Measurements from ENCODE around the gene ACSS1. TPM values are rescaled to one million over a fixed set of nuclear protein-coding genes. Genes with fewer than 3 reads are reported as not detected.

The ACSS1 gene
- total RNA-seq, 1 experiment from 2014 or later = not detected

GRCh38 chr20:25050082-25050481, 7.9 kb downstream of the ACSS1 start:
- in situ Hi-C loops (cut with HindIII; ENCODE audit: low sequenced_read_pairs) = no loop called here
- no peak for DNase-seq (ENCODE audit: low spot score)

GRCh38 chr20:25049261-25050060, 8.5 kb downstream of the ACSS1 start:
- no peak for DNase-seq (ENCODE audit: low spot score)
- in situ Hi-C loops (cut with HindIII; ENCODE audit: low sequenced_read_pairs) = no loop called here

GRCh38 chr20:25048519-25048952, 9.4 kb downstream of the ACSS1 start:
- in situ Hi-C loops (cut with HindIII; ENCODE audit: low sequenced_read_pairs) = no loop called here
- no peak for DNase-seq (ENCODE audit: low spot score)

- DNase-seq (ENCODE audit: low spot score) = no peak
- in situ Hi-C loops (cut with HindIII; ENCODE audit: low sequenced_read_pairs) = no loop called here
Measured at GRCh38 chr20:25047766-25048165, 10.2 kb downstream of the ACSS1 start.

- in situ Hi-C loops (cut with HindIII; ENCODE audit: low sequenced_read_pairs) = no loop called here
- DNase-seq (ENCODE audit: low spot score) = no peak
Measured at GRCh38 chr20:25046736-25047666, 10.9 kb downstream of the ACSS1 start.

GRCh38 chr20:25046181-25046641, 11.7 kb downstream of the ACSS1 start:
- in situ Hi-C loops (cut with HindIII; ENCODE audit: low sequenced_read_pairs) = no loop called here
- DNase-seq (ENCODE audit: low spot score) = no peak

- DNase-seq (ENCODE audit: low spot score) = no peak
Measured at GRCh38 chr20:25045343-25045712, 12.6 kb downstream of the ACSS1 start.

GRCh38 chr20:25044660-25045342, 13.1 kb downstream of the ACSS1 start:
- in situ Hi-C loops (cut with HindIII; ENCODE audit: low sequenced_read_pairs) = no loop called here
- DNase-seq (ENCODE audit: low spot score) = no peak

More at GRCh38 chr20:25045343-25045712, 12.6 kb downstream of the ACSS1 start:
- in situ Hi-C loops (cut with HindIII; ENCODE audit: low sequenced_read_pairs) = no loop called here

GRCh38 chr20:25044261-25044560, 13.7 kb downstream of the ACSS1 start:
- no peak for DNase-seq (ENCODE audit: low spot score)
- in situ Hi-C loops (cut with HindIII; ENCODE audit: low sequenced_read_pairs) = no loop called here

GRCh38 chr20:25043499-25044260, 14.3 kb downstream of the ACSS1 start:
- no peak for DNase-seq (ENCODE audit: low spot score)
- in situ Hi-C loops (cut with HindIII; ENCODE audit: low sequenced_read_pairs) = no loop called here

- DNase-seq (ENCODE audit: low spot score) = no peak
- in situ Hi-C loops (cut with HindIII; ENCODE audit: low sequenced_read_pairs) = no loop called here
Measured at GRCh38 chr20:25042531-25043498, 15.1 kb downstream of the ACSS1 start.

- no peak for DNase-seq (ENCODE audit: low spot score)
- in situ Hi-C loops (cut with HindIII; ENCODE audit: low sequenced_read_pairs) = no loop called here
Measured at GRCh38 chr20:25041813-25042530, 16.0 kb downstream of the ACSS1 start.

GRCh38 chr20:25040438-25040831, 17.5 kb downstream of the ACSS1 start:
- in situ Hi-C loops (cut with HindIII; ENCODE audit: low sequenced_read_pairs) = no loop called here
- DNase-seq (ENCODE audit: low spot score) = peak; percentile 72

GRCh38 chr20:25039697-25040437, 18.1 kb downstream of the ACSS1 start:
- in situ Hi-C loops (cut with HindIII; ENCODE audit: low sequenced_read_pairs) = no loop called here
- peak; percentile 90 for DNase-seq (ENCODE audit: low spot score)

- peak; percentile 95 for DNase-seq (ENCODE audit: low spot score)
- in situ Hi-C loops (cut with HindIII; ENCODE audit: low sequenced_read_pairs) = no loop called here
Measured at GRCh38 chr20:25038591-25039015, 19.3 kb downstream of the ACSS1 start.

- in situ Hi-C loops (cut with HindIII; ENCODE audit: low sequenced_read_pairs) = no loop called here
- no peak for DNase-seq (ENCODE audit: low spot score)
Measured at GRCh38 chr20:25038103-25038410, 19.9 kb downstream of the ACSS1 start.

Measured in G401 (cell line).